ENCODE data around the gene TNNI3. TPM values are rescaled to one million over a fixed set of nuclear protein-coding genes. Genes with fewer than 3 reads are reported as not detected.

TNNI3 gene
- total RNA-seq, result not detected in 2 replicates

DNA sequence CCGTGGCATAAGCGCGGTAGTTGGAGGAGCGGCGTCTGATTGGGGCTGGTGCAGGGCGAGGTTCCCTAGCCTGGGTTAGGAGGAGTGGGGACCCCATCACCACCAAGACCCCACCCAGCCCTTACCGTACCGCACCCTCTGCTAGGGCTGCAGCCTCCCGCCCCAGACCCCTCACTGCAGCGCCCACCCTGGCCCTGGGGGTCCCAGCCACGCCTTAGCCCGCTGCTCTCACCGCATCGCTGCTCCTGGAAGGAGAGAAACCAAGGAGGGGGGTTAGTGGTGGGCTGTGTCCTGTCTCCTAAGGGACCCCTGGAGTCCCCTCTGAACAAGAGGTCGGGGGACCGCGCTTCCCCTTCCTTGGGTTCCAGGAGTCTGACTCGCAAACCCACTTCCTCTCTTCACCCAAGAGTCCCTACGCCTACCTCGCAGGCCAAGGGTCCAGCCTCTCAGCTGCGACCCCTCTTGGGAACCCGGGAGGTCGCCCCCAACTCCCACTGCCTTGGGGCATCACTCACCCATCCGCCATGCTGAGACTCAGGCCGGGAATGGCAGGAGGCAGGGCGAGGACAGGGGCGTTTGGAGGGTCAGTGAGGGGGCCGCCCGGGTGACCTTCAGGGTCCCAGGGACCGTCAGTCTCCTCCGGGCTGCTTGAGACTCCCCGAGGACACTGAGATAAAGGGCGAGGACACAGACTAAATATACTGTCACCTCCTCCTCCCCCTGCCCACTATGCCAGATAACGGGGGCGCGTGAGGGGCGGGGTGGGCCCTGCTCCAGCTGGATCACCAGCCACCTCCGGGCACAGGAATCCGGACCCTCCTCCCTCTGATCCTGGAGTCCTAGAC is at the start of gene TNNI3:
TNNI3 (minus strand) TSS at position 669 of the 845 bp plus-strand sequence; CDS start at position 526, 143 bp downstream.

GRCh38 chr19:55179606-55180484 is 22.3 kb upstream of the TNNI3 start, which contains the start of gene SYT5:
TSS of gene SYT5 (minus strand) at chr19:55180289. CDS start at chr19:55179041, 1,248 bp downstream.

GRCh38 chr19:55166530-55167268 is 9.2 kb upstream of the TNNI3 start, which contains the start of gene DNAAF3:
TSS of gene DNAAF3 (minus strand) at chr19:55166613. CDS start at chr19:55166413, 200 bp downstream.

DNA sequence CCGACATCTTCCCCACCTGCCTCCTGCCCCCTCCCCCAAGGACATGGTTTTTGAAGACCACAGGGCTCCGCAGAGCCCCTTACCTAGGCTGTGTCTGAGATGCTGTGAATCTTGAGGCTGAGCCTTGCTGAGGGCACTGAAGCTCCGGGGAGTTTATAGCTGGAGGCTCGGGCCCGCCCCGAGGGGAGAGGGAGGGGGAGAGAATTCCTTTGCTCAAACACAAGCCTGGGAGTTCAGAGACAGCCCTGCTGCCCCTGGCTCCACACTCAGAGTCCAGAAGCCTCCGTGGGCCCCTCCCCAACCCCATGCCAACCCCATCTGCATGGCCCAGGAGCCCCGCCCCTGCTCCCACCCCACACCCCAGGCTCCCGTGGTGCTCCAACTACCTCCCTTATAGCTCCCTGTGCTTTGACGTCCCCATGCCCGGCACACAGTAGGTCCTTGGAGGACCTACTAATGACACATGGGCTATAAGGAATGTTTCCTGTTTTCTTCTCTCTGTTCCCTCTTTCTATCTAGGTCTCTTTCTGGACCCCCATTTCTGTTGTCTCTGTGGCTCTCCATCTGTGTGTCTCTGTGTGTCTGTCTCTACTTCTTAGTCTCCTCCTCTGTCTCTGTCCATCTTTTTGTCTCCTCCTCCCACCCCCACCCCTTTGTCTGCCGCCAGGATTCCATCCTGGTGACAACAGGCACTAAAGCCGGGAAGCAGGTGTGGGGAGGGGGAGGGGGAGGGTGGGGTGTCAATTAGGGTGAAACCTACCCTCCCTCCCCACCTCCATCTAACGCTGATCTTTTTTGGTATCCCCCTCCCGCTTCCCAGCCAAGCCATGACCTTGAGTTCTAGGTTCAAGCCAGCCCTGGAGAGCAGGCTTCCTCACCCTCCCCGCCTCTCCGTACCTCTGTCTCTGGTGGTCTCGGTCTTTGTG is 8.2 kb downstream of the TNNI3 start, which contains the start of gene TNNT1:
TNNT1 (minus strand) TSS at position 129 of the 926 bp plus-strand sequence. CDS start 2,049 bp downstream, outside the sequence.

GRCh38 chr19:55116859-55117662 is 40.5 kb downstream of the TNNI3 start, which contains the start of gene PPP1R12C:
TSS of gene PPP1R12C (minus strand) at chr19:55117637. CDS start at chr19:55117543, 94 bp downstream.

Other genes with a start within 250 kb of the TNNI3 start
- not detected in 2 replicates for gene NLRP7, start 210.2 kb downstream of the TNNI3 start, total RNA-seq
- 2.6 TPM in 1 of 2 replicates, not detected in the other for gene NLRP2, start 191.4 kb downstream of the TNNI3 start, total RNA-seq
- 0.18 TPM in 1 of 2 replicates, not detected in the other for gene GP6, start 119.5 kb downstream of the TNNI3 start, total RNA-seq
- 7.4 and 10.3 TPM in 2 replicates for gene RDH13, start 94.6 kb downstream of the TNNI3 start, total RNA-seq
- gene EPS8L1, start 81.9 kb downstream of the TNNI3 start, total RNA-seq, result 0.30 and 1.3 TPM in 2 replicates
- 29.4 and 46.6 TPM in 2 replicates for gene PPP1R12C, start 40.1 kb downstream of the TNNI3 start, total RNA-seq
- gene TNNT1, start 8.5 kb downstream of the TNNI3 start, total RNA-seq, result 1.5 and 3.0 TPM in 2 replicates
- 0.30 and 0.65 TPM in 2 replicates for gene DNAAF3, start 8.9 kb upstream of the TNNI3 start, total RNA-seq
- gene SYT5, start 22.6 kb upstream of the TNNI3 start, total RNA-seq, result not detected in 2 replicates
- gene PTPRH, start 51.8 kb upstream of the TNNI3 start, total RNA-seq, result 4.2 and 5.0 TPM in 2 replicates
- gene TMEM86B, start 71.0 kb upstream of the TNNI3 start, total RNA-seq, result 0.59 and 1.4 TPM in 2 replicates
- 30.9 and 63.4 TPM in 2 replicates for gene PPP6R1, start 101.3 kb upstream of the TNNI3 start, total RNA-seq
- 22.9 and 34.8 TPM in 2 replicates for gene HSPBP1, start 122.4 kb upstream of the TNNI3 start, total RNA-seq
- gene BRSK1, start 126.3 kb upstream of the TNNI3 start, total RNA-seq, result 6.5 and 16.4 TPM in 2 replicates
- not detected in 2 replicates for gene TMEM150B, start 167.6 kb upstream of the TNNI3 start, total RNA-seq
- gene KMT5C, start 182.1 kb upstream of the TNNI3 start, total RNA-seq, result 9.5 and 9.8 TPM in 2 replicates
- gene COX6B2, start 197.0 kb upstream of the TNNI3 start, total RNA-seq, result 0.09 TPM in 1 of 2 replicates, not detected in the other
- not detected in 2 replicates for gene GARIN5B, start 205.5 kb upstream of the TNNI3 start, total RNA-seq
- gene IL11, start 212.7 kb upstream of the TNNI3 start, total RNA-seq, result 14.4 and 33.9 TPM in 2 replicates
- not detected in 2 replicates for gene TMEM190, start 219.1 kb upstream of the TNNI3 start, total RNA-seq
- gene TMEM238, start 226.6 kb upstream of the TNNI3 start, total RNA-seq, result 0.30 and 0.32 TPM in 2 replicates
- 212 and 468 TPM in 2 replicates for gene RPL28, start 228.2 kb upstream of the TNNI3 start, total RNA-seq

Data from smooth muscle cell of the umbilical artery (primary cell).